Measurements from ENCODE around the gene CHD8.
A peak's percentile ranks its signal among the peaks of the same experiment; 100 is the strongest.

Gene CHD8

GRCh38 chr14:21419528-21419927, 36.4 kb downstream of the CHD8 start:
- H3K9ac ChIP-seq (ENCODE audit: low read length) = no peak overlapping the region
- H3K4me1 ChIP-seq (ENCODE audit: control insufficient read depth, insufficient read depth, low read length) = no peaks in the 10 kb centered on the region
- no peak overlapping the region for H3K4me3 ChIP-seq (ENCODE audit: low read length)
- H3K36me3 ChIP-seq (ENCODE audit: control insufficient read depth, insufficient read depth, low read length) = peaks cover 17% of the 10 kb centered on the region
- H3K27me3 ChIP-seq (ENCODE audit: control insufficient read depth, insufficient read depth, low read length) = no peaks in the 10 kb centered on the region
- H3K9me3 ChIP-seq (ENCODE audit: control insufficient read depth, low read length) = no peaks in the 10 kb centered on the region

- no peaks in the 10 kb centered on the region for H3K9me3 ChIP-seq (ENCODE audit: control insufficient read depth, low read length)
- no peaks in the 10 kb centered on the region for H3K4me1 ChIP-seq (ENCODE audit: control insufficient read depth, insufficient read depth, low read length)
- H3K9ac ChIP-seq (ENCODE audit: low read length) = no peak overlapping the region
- no peak overlapping the region for H3K4me3 ChIP-seq (ENCODE audit: low read length)
- H3K36me3 ChIP-seq (ENCODE audit: control insufficient read depth, insufficient read depth, low read length) = peaks cover 15% of the 10 kb centered on the region
- no peaks in the 10 kb centered on the region for H3K27me3 ChIP-seq (ENCODE audit: control insufficient read depth, insufficient read depth, low read length)
Observed at GRCh38 chr14:21415329-21415728, 40.6 kb downstream of the CHD8 start.

- H3K4me3 ChIP-seq (ENCODE audit: low read length) = no peak overlapping the region
- peaks cover 11% of the 10 kb centered on the region for H3K36me3 ChIP-seq (ENCODE audit: control insufficient read depth, insufficient read depth, low read length)
- H3K27me3 ChIP-seq (ENCODE audit: control insufficient read depth, insufficient read depth, low read length) = no peaks in the 10 kb centered on the region
- H3K9ac ChIP-seq (ENCODE audit: low read length) = no peak overlapping the region
- no peaks in the 10 kb centered on the region for H3K4me1 ChIP-seq (ENCODE audit: control insufficient read depth, insufficient read depth, low read length)
- H3K9me3 ChIP-seq (ENCODE audit: control insufficient read depth, low read length) = no peaks in the 10 kb centered on the region
Observed at GRCh38 chr14:21414137-21414631, 41.7 kb downstream of the CHD8 start.

DNA sequence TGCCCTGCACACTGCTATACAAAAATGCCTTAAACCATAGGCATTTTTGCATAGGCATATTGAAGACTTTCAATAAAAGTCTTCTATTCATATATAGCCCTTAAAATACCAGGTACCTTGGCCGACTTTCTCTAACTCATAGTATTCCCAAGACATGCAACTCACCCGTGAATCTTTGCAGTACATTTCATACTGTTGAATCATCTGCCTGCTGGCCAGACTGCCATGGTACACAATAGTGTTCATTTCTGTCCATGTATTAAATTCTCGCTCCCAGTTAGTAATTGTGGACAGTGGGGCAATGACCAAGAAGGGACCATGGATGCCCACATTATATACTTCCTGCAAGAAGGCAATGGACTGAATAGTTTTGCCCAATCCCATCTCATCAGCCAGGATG, 47.8 kb downstream of the CHD8 start:
- no peak overlapping the region for H3K9ac ChIP-seq (ENCODE audit: low read length)
- H3K4me3 ChIP-seq (ENCODE audit: low read length) = no peak overlapping the region
- no peaks in the 10 kb centered on the region for H3K27me3 ChIP-seq (ENCODE audit: control insufficient read depth, insufficient read depth, low read length)
- H3K36me3 ChIP-seq (ENCODE audit: control insufficient read depth, insufficient read depth, low read length) = peaks cover 24% of the 10 kb centered on the region
- H3K4me1 ChIP-seq (ENCODE audit: control insufficient read depth, insufficient read depth, low read length) = no peaks in the 10 kb centered on the region
- no peaks in the 10 kb centered on the region for H3K9me3 ChIP-seq (ENCODE audit: control insufficient read depth, low read length)

DNA sequence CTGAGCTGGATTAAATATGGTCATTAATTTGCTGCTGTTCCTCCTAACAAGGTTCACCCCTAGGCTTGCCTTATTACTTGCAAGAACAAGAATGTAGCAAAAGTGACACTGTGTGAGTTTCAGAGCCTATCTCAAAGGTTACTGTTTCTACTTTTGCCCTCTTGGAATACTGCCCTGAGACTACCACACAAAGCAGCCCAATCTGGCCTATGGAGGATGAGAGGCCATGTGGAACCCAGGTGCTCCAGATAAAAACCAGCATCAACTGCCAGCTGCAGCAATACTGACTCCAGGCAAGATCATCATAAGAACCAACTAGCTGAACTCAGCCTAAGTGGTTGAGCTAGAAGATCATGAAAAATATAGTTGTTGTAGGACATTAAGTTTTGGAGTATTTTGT, 49.7 kb downstream of the CHD8 start:
- Histone ChIP-seq H3K36me3 (ENCODE audit: control insufficient read depth, insufficient read depth, low read length) (peaks cover 39% of the 10 kb centered on the region), H3K4me1 (ENCODE audit: control insufficient read depth, insufficient read depth, low read length) (no peaks in the 10 kb centered on the region)

DNA sequence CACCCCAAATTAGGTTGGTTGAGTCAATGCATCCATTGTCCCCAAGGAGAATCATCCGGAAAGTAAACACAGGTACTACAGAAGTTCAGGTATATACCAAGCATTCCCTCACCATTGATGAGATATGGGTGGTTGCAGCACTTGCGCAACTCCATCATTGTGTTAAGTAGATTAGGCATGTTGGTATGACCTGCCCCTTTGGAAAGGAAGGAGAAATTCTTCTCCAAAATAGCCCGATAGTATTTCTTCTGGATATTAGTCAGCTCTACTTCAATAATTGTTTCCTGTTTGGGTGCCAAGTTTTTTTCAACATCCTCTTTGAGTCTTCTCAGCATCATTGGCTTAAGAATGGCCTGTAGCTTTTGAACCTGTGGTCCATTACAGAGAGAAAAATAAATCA, 50.8 kb downstream of the CHD8 start:
- Histone ChIP-seq H3K4me1 (ENCODE audit: control insufficient read depth, insufficient read depth, low read length) (no peaks in the 10 kb centered on the region), H3K9me3 (ENCODE audit: control insufficient read depth, low read length) (no peaks in the 10 kb centered on the region), H3K9ac (ENCODE audit: low read length) (no peak overlapping the region), H3K36me3 (ENCODE audit: control insufficient read depth, insufficient read depth, low read length) (peaks cover 42% of the 10 kb centered on the region), H3K27me3 (ENCODE audit: control insufficient read depth, insufficient read depth, low read length) (no peaks in the 10 kb centered on the region), H3K4me3 (ENCODE audit: low read length) (no peak overlapping the region)

More for the DNA sequence above, 49.7 kb downstream of the CHD8 start:
- Histone ChIP-seq H3K4me3 (ENCODE audit: low read length) (no peak overlapping the region), H3K27me3 (ENCODE audit: control insufficient read depth, insufficient read depth, low read length) (no peaks in the 10 kb centered on the region), H3K9ac (ENCODE audit: low read length) (no peak overlapping the region), H3K9me3 (ENCODE audit: control insufficient read depth, low read length) (no peaks in the 10 kb centered on the region)

- Histone ChIP-seq H3K9me3 (ENCODE audit: control insufficient read depth, low read length) (no peaks in the 10 kb centered on the region), H3K36me3 (ENCODE audit: control insufficient read depth, insufficient read depth, low read length) (peaks cover 31% of the 10 kb centered on the region), H3K4me1 (ENCODE audit: control insufficient read depth, insufficient read depth, low read length) (no peaks in the 10 kb centered on the region), H3K9ac (ENCODE audit: low read length) (no peak overlapping the region), H3K27me3 (ENCODE audit: control insufficient read depth, insufficient read depth, low read length) (no peaks in the 10 kb centered on the region), H3K4me3 (ENCODE audit: low read length) (no peak overlapping the region)
Observed at GRCh38 chr14:21399311-21399870, 56.5 kb downstream of the CHD8 start.

GRCh38 chr14:21398901-21399300, 57.0 kb downstream of the CHD8 start:
- Histone ChIP-seq H3K4me3 (ENCODE audit: low read length) (no peak overlapping the region), H3K4me1 (ENCODE audit: control insufficient read depth, insufficient read depth, low read length) (no peaks in the 10 kb centered on the region), H3K27me3 (ENCODE audit: control insufficient read depth, insufficient read depth, low read length) (no peaks in the 10 kb centered on the region), H3K36me3 (ENCODE audit: control insufficient read depth, insufficient read depth, low read length) (peaks cover 31% of the 10 kb centered on the region), H3K9ac (ENCODE audit: low read length) (no peak overlapping the region), H3K9me3 (ENCODE audit: control insufficient read depth, low read length) (no peaks in the 10 kb centered on the region)

DNA sequence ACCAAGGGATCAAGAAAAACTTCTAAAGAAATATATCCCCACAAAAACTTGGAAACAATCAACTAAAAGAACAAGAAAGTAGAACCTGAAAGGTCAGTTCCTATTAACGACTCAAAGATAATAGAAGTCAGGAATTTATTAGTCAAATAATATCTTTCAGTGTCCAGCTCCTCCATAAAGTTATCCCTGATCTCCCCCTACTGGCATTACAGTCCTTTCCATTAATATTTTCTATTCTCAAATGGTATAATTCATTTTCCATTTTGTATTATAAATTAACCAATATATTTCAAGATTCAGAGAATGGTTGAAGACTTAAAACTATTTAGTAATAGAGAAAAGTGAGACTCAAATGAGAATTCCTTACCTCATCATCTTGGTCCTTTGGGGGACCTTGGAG, 60.5 kb downstream of the CHD8 start:
- Histone ChIP-seq H3K36me3 (ENCODE audit: control insufficient read depth, insufficient read depth, low read length) (peaks cover 19% of the 10 kb centered on the region), H3K4me3 (ENCODE audit: low read length) (no peak overlapping the region), H3K9ac (ENCODE audit: low read length) (no peak overlapping the region), H3K4me1 (ENCODE audit: control insufficient read depth, insufficient read depth, low read length) (no peaks in the 10 kb centered on the region), H3K9me3 (ENCODE audit: control insufficient read depth, low read length) (no peaks in the 10 kb centered on the region), H3K27me3 (ENCODE audit: control insufficient read depth, insufficient read depth, low read length) (no peaks in the 10 kb centered on the region)

DNA sequence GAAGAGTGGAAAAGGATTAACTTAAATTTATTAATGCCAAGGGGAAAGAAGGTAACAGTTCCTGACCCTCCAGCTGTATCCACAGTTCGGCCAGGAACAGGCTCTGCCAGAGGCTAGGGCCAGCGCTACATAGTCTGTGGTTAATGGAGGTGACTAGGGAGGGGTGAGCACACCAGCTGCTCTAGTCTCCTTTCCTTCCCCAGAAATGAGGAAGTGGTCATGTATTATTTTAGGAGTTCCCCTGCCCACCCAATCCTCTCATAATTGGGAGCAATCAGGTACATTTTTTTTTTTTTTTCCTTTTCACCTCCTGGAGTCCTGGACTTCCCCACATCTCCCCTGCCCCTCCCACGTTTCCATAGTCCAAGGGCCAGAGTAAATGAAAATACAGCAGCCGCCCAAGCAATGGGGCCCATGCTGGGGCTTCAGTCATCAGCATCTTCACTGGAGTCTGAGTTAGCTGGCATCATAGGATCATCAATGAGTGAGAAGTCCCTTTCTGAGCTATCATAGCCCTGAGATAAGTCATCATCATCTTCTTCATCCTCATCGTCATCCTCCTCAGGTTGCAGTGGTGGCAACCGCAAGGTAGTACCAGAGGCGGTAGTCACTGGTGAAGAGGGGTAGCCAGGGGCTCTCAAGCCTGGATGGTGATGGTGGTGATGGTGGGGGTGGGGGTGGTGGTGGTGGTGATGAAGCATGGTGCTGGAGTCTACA, 70.6 kb downstream of the CHD8 start:
- Histone ChIP-seq H3K9me3 (ENCODE audit: control insufficient read depth, low read length) (no peaks in the 10 kb centered on the region), H3K9ac (ENCODE audit: low read length) (peak overlapping the region; percentile 95), H3K4me1 (ENCODE audit: control insufficient read depth, insufficient read depth, low read length) (peaks cover 5% of the 10 kb centered on the region), H3K4me3 (ENCODE audit: low read length) (no peak overlapping the region), H3K36me3 (ENCODE audit: control insufficient read depth, insufficient read depth, low read length) (no peaks in the 10 kb centered on the region), H3K27me3 (ENCODE audit: control insufficient read depth, insufficient read depth, low read length) (no peaks in the 10 kb centered on the region)

GRCh38 chr14:21384494-21384851, 71.5 kb downstream of the CHD8 start:
- Histone ChIP-seq H3K27me3 (ENCODE audit: control insufficient read depth, insufficient read depth, low read length) (no peaks in the 10 kb centered on the region), H3K9me3 (ENCODE audit: control insufficient read depth, low read length) (no peaks in the 10 kb centered on the region), H3K9ac (ENCODE audit: low read length) (peak overlapping the region; percentile 95), H3K4me1 (ENCODE audit: control insufficient read depth, insufficient read depth, low read length) (peaks cover 5% of the 10 kb centered on the region), H3K36me3 (ENCODE audit: control insufficient read depth, insufficient read depth, low read length) (no peaks in the 10 kb centered on the region), H3K4me3 (ENCODE audit: low read length) (peak overlapping the region; percentile 83)

GRCh38 chr14:21383848-21384493, 72.0 kb downstream of the CHD8 start, which contains the start of gene SUPT16H:
Gene SUPT16H, minus strand, starts transcription at chr14:21384019. Its CDS starts 92 bp downstream, at chr14:21383927.
- Histone ChIP-seq H3K4me3 (ENCODE audit: low read length) (peak within 1 kb of the TSS; percentile 83), H3K9ac (ENCODE audit: low read length) (peak within 1 kb of the TSS; percentile 95), H3K4me1 (ENCODE audit: control insufficient read depth, insufficient read depth, low read length) (peaks cover 5% of the 10 kb centered on the region), H3K27me3 (ENCODE audit: control insufficient read depth, insufficient read depth, low read length) (no peaks in the 10 kb centered on the region), H3K36me3 (ENCODE audit: control insufficient read depth, insufficient read depth, low read length) (no peaks in the 10 kb centered on the region), H3K9me3 (ENCODE audit: control insufficient read depth, low read length) (no peaks in the 10 kb centered on the region)

Data from mucosa of stomach (tissue), 1 donor.